HAP-1 (cell line): Measurements from ENCODE around the gene MYO1D.

Experiments
- DNase-seq, 2 experiments: peaks; one replicate each; pipeline ENCODE4 v3.0.0-alpha.2; 2016 to 2020; ENCODE audit warnings: low spot score in 2 of 2
- H3K27me3 ChIP-seq: fragments of 250-450 bp; sonication (Bioruptor Pico); 2 replicates; pipeline ENCODE4 v1.5.1; 2020; ENCODE audit warnings: low read depth, mild to moderate bottlenecking, moderate library complexity
- H3K36me3 ChIP-seq: fragments of 250-450 bp; sonication (Bioruptor Pico); replicated peaks from 2 replicates; pipeline ENCODE4 v1.5.1; 2020; ENCODE audit warnings: mild to moderate bottlenecking
- H3K4me1 ChIP-seq: fragments of 250-450 bp; sonication (Bioruptor Pico); 2 replicates; pipeline ENCODE4 v1.5.1; 2020; ENCODE audit warnings: mild to moderate bottlenecking
- H3K4me3 ChIP-seq: fragments of 250-450 bp; sonication (Bioruptor Pico); 2 replicates; pipeline ENCODE4 v1.5.1; 2020; ENCODE audit warnings: mild to moderate bottlenecking, moderate library complexity
- H3K9me3 ChIP-seq: fragments of 250-450 bp; sonication (Bioruptor Pico); 2 replicates; pipeline ENCODE4 v1.5.1; 2020; ENCODE audit warnings: mild to moderate bottlenecking, moderate library complexity
- in situ Hi-C: fragments of 300-500 bp; cut with MboI; formaldehyde crosslinking; loops from 3 replicates; pipeline ENCODE4 v1.14.3; 2020; ENCODE audit warnings: low sequenced_read_pairs, inconsistent platforms, mixed read lengths

Gene MYO1D

DNA sequence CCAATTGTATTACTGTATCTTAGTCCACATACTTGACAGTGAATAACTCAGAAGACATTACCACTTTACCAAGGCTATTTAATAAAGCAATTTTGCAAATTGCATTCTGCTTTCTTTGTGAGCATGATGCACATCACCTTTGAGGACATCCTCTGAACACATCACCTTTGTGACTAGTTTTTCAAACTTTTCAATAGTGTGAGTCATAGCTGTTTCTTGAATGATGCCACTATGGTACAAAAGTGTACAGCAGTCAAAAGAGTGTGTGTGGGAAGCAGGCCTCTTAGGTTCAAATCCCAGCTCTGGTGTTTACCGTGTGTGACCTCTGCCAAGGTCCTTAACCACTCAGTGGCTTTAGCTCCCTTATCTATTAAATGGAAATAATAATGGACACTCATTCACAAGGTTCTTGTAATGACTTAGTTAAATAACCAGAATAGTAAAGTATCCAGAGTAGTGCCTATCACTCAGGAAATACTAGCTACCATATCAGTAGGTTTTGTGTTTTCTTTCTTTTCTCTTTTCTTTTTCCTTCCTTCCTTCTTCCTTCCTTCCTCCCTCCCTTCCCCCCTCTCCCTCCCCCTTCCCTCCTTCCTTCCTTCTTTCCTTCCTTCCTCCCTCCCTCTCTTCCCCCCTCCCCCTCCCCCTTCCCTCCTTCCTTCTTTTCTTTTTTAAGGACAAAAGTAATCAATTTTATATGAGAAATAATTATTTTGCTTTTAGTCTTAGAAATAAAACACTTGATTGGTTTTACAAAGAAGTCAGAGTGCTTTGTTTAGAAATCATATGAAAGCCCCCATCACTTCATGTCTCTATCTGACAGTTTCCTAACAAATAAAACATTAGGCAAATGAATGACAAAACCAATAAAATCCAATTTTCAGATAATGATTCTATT, 178.9 kb downstream of the MYO1D start:
- in situ Hi-C loops, result no loop called here
- no peaks in the 10 kb centered on the region for H3K36me3 ChIP-seq
- no peak for DNase-seq
- no peak overlapping the region for H3K4me3 ChIP-seq
- H3K4me1 ChIP-seq, result no peaks in the 10 kb centered on the region
- no peaks in the 10 kb centered on the region for H3K27me3 ChIP-seq
- no peaks in the 10 kb centered on the region for H3K9me3 ChIP-seq

DNA sequence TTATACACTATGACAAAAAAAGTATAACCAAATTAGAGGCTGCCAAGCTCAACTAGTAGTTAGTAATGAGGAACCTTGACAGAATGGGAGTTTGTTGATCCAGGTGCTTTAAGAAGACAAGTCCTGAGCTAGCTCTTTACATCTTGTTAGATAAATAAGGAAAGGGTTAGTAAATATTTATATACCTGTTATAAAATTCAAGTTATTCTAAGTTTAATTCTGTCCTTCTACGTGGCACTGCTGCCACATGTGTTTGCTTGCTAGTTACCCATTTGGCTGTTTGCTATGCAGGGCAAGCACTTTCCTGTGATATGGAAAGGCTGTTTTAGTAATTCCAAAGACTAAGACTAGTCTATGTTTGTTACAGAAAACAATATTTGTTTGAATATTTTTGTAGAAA, 180.5 kb downstream of the MYO1D start:
- in situ Hi-C loops, result no loop called here
- Histone ChIP-seq H3K4me3 (no peak overlapping the region), H3K4me1 (no peaks in the 10 kb centered on the region), H3K27me3 (no peaks in the 10 kb centered on the region), H3K9me3 (no peaks in the 10 kb centered on the region), H3K36me3 (no peaks in the 10 kb centered on the region)
- no peak for DNase-seq

DNA sequence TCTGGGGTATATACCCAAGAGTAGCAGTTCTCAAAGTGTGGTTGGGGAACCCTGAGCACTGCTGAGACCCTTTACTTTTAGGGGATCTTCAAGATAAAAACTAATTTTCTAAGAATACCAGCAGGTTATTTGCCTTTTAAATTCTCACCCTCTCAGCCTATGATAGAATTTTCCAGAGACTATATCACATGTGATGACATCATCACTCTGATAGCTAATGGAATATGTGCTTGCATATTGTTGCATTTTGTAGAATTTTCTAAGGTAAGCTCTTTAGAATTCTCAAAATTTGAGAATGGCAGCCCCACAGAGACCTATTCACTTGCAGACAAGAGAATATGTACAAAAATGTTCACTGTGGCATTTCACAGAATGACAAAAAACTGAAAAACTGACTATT, 181.1 kb downstream of the MYO1D start:
- Histone ChIP-seq H3K36me3 (no peaks in the 10 kb centered on the region), H3K4me1 (no peaks in the 10 kb centered on the region), H3K27me3 (no peaks in the 10 kb centered on the region), H3K9me3 (no peaks in the 10 kb centered on the region), H3K4me3 (no peak overlapping the region)
- in situ Hi-C loops, result no loop called here
- DNase-seq, result no peak

DNA sequence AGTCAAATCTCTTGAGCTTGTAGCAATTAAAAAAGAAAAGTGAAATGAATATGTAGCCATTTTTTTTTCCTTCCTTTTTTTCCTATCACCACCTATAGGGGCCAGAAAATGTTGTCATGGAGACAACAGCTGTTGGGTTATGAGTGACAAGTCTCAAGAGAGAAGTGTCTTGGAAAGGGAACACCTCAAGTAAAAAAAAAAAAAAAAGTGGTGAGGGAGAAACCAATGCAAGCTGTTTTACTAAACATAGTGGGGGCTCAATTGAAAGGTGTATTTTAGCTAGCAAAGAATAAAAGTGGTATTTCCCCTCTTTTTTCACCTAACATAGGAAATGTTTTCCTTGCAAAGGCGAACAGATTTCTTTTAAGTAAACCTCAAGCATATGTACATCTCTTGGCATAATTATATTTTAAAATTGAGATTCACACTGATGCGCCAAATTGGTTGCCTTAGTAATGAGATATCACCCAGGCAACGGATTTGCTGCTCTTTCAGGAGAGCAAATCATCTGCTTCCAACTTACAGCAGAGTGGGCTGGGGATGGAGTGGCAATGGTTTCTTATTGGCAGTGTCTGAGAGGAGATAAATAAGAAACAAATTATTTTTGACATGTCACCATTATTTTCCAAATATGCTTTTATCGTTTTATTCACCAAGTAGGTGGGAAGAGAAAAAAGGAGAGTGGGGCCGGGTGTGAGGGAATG, 183.6 kb downstream of the MYO1D start:
- no peaks in the 10 kb centered on the region for H3K36me3 ChIP-seq
- no peaks in the 10 kb centered on the region for H3K4me1 ChIP-seq
- no peak overlapping the region for H3K4me3 ChIP-seq
- in situ Hi-C loops, result no loop called here
- no peak for DNase-seq
- H3K9me3 ChIP-seq, result no peaks in the 10 kb centered on the region
- H3K27me3 ChIP-seq, result no peaks in the 10 kb centered on the region

DNA sequence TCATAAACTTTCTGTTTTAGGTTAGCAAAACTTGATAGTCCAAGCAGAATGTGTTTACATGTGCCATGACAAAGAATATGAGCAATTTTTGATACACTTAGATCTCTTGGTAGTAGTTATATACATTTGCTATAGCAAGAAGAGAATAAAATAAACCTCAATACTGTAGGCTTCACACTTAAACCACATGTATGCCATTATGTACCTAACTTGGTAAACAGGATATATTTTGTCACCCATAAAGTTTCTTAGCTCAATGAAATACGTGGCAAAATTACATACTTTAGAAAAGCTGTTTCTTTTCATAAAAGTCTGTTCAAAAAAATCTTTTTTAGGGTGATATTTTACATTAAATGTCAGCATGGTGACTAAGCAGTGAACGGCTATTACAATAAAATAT, 184.7 kb downstream of the MYO1D start:
- no peak for DNase-seq
- in situ Hi-C loops, result no loop called here

DNA sequence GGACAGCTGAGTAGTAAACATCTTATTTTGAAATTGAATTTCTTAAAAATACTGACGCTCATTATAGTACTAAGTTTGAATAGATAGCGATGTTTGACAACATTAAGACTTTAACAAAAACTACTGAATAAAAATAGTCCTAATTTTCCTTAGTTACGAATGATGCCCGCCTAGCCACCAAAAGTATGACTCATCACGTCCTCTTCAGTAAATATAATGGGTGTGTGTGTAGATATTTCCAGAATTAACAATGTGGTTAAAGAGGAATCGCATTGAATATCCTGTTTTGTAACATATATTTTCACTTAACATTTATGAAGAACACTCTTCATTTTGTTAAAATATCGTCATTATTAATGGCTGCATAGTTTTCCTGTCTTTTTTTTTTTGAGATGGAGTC, 187.6 kb downstream of the MYO1D start:
- Histone ChIP-seq H3K4me3 (no peak overlapping the region), H3K4me1 (no peaks in the 10 kb centered on the region), H3K27me3 (no peaks in the 10 kb centered on the region), H3K36me3 (no peaks in the 10 kb centered on the region), H3K9me3 (no peaks in the 10 kb centered on the region)
- no peak for DNase-seq
- in situ Hi-C loops, result no loop called here

More for the DNA sequence above, 184.7 kb downstream of the MYO1D start:
- no peak overlapping the region for H3K4me3 ChIP-seq
- H3K27me3 ChIP-seq, result no peaks in the 10 kb centered on the region
- no peaks in the 10 kb centered on the region for H3K9me3 ChIP-seq
- no peaks in the 10 kb centered on the region for H3K4me1 ChIP-seq
- no peaks in the 10 kb centered on the region for H3K36me3 ChIP-seq

DNA sequence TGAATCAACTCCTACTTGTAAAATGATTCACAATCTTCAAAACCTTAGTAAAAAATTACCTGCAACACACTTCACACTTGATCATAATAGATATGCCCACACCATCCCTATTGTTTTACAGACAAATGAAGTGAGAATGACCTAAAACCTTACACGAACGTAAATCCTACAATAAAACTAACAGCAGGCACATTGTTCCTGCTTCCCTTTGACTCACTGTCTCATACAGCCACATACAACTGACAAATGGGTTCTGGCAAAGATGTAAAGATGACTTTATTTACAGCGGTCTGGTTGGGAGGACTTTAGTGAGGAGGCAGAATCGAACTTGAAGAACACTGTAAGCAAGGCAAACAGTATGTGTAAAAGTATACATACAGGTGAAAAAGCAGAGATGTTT, 188.7 kb downstream of the MYO1D start:
- no peaks in the 10 kb centered on the region for H3K36me3 ChIP-seq
- in situ Hi-C loops, result no loop called here
- H3K4me1 ChIP-seq, result no peaks in the 10 kb centered on the region
- no peaks in the 10 kb centered on the region for H3K27me3 ChIP-seq
- DNase-seq, result no peak
- H3K4me3 ChIP-seq, result no peak overlapping the region
- H3K9me3 ChIP-seq, result no peaks in the 10 kb centered on the region

DNA sequence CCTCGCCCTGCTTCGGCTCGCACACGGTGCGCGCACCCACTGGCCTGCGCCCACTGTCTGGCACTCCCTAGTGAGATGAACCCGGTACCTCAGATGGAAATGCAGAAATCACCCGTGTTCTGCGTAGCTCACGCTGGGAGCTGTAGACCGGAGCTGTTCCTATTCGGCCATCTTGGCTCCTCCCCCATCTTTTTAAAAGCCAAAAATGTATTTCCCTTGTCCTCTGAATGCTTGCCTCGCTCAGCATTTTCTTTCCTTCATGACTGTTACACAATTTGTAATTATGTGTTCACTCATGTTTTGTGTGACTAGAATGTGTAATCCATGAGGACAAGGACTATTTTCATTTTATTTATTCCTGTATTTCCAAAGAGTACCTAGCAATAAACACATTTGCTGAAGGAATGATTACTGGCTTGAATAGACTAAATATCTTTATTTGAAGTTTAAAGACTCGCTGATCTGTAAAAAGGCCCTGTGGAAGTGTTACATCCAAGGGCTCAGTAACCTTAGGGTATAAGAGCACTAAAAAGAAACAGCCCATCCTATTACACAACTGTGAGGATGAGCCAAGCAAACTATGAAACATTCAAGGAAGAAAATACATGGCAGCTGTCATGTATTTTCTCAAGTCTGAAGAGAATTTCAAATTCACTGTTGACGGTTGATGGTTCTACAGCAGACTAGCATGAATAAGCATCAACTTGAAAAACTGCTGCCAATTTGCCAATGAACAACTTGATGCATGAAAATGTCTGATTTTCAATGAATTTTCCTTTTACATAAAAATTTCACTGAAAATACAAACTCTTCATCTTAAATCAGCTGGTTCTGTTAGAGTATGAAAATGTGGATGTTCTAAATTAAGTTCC, 192.6 kb downstream of the MYO1D start:
- no peak for DNase-seq
- in situ Hi-C loops, result no loop called here
- H3K36me3 ChIP-seq, result no peaks in the 10 kb centered on the region
- no peaks in the 10 kb centered on the region for H3K4me1 ChIP-seq
- H3K27me3 ChIP-seq, result no peaks in the 10 kb centered on the region
- no peaks in the 10 kb centered on the region for H3K9me3 ChIP-seq
- no peak overlapping the region for H3K4me3 ChIP-seq

DNA sequence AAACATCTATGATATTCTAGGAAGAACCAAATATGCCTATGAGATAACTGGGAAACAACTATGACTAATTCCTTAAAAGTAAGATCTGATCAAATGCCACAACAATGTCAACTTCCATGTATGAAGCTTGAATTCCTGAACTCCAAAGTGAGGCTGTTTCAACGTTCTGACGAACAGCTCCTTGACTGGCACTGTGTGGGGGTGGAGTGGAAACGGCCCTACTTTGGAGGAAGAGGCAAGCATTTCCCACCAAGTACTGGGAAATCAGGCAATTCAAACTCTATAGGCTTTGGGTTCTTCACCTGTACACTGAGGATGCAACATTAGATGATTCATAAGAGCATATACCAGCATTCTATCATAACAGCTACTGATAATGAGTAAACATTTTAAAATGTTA, 203.0 kb downstream of the MYO1D start:
- peaks cover 3% of the 10 kb centered on the region; the same call in 1 of the 2 replicates for H3K27me3 ChIP-seq
- no peak for DNase-seq
- no peaks in the 10 kb centered on the region for H3K4me1 ChIP-seq
- no peaks in the 10 kb centered on the region for H3K36me3 ChIP-seq
- in situ Hi-C loops, result no loop called here
- no peaks in the 10 kb centered on the region for H3K9me3 ChIP-seq
- no peak overlapping the region for H3K4me3 ChIP-seq

DNA sequence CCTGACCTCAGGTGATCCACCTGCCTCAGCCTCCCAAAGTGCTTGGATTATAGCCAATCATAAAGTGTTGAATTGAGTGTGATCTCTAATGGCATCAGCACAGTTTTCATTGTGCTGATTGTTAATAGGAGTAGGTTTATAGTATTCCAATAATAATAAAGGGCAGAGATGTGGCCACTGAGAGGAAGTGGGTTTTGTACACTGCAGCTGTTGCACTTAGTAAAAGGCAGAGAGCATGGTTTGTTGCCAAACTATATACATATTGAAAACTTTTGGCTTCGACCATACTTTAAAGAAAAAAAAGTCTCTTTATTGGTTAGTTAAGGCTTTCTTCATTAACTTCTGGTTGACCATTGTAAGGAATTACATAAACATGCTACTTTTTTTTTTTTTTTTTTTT, 204.2 kb downstream of the MYO1D start:
- no peaks in the 10 kb centered on the region for H3K4me1 ChIP-seq
- H3K4me3 ChIP-seq, result no peak overlapping the region
- in situ Hi-C loops, result no loop called here
- H3K9me3 ChIP-seq, result no peaks in the 10 kb centered on the region
- no peaks in the 10 kb centered on the region for H3K36me3 ChIP-seq
- H3K27me3 ChIP-seq, result peaks cover 3% of the 10 kb centered on the region; the same call in 1 of the 2 replicates
- no peak for DNase-seq

DNA sequence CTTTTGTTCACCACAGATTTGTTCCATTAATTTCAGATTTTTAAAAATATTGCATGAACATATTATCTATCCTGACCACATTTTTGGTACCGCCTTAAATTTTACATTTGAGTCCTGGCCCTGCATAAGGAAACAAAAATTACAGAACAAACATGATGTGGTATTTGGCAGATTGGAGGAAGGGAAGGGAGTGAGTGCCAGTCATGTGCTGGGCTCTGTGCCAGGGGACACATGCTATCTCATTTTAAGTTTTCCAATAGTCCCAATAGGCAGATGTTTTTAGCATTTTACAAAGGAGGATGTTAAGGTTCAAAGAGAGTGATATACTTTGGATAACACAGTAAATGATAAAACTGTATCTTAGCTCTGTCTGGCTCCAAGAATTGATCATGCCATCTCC, 205.0 kb downstream of the MYO1D start:
- Histone ChIP-seq H3K36me3 (no peaks in the 10 kb centered on the region), H3K4me1 (no peaks in the 10 kb centered on the region), H3K4me3 (no peak overlapping the region), H3K27me3 (peaks cover 3% of the 10 kb centered on the region; the same call in 1 of the 2 replicates), H3K9me3 (no peaks in the 10 kb centered on the region)
- DNase-seq, result no peak
- in situ Hi-C loops, result no loop called here

DNA sequence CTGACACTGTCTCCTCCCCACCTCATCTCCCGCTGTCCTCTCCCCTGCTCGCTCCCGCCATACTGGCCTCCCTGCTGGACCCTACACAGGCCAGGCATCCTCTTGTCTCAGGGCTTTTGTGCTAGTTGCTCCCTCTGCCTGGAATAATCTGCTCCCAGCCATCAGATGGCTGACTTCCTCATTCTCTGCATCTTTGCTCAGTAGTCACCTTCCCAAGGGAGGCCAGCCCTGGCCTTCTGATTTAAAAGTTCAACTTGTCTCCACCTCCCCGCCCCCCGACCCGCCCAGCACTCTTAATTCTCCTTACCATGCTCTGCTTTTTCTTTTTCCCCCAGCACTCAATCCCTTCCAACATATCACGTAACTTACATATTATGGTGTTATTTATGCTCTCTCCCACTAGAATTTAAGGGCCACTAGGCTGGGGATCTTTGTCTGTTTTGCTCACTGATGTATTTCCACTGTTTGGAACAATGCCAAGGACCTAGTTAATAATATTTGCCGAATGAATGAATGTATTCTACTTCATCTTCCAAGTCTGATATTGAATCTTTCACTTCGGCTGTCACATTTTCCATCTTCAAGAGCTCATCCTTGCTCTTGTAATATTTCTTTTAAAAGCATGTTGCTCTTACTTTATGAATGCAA, 211.9 kb downstream of the MYO1D start:
- H3K4me3 ChIP-seq, result no peak overlapping the region
- in situ Hi-C loops, result no loop called here
- no peak for DNase-seq
- H3K4me1 ChIP-seq, result no peaks in the 10 kb centered on the region
- no peaks in the 10 kb centered on the region for H3K9me3 ChIP-seq
- H3K36me3 ChIP-seq, result no peaks in the 10 kb centered on the region
- H3K27me3 ChIP-seq, result no peaks in the 10 kb centered on the region

DNA sequence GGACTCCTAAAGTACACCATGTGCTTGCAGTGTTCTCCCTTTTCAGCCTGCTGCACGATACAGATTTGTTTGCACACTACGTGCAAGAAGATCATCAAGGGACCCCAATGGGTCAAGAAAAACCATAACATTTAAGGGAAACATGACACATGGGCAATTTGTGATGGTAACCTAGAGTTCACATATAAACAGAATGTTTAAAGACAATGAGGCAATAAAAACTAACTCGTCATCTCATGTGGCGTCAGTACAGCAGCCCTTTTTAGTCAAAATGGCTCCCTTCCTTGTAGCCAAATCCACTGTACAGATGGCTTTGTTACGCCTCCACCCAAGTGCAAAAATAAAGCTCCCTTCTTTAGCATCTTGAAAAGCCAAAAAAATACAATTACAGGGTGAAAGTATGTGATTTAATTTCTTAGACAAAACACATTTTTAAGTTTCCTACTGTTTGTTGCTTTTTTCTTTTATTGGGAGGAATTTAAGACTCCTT, 216.4 kb downstream of the MYO1D start:
- Histone ChIP-seq H3K27me3 (no peaks in the 10 kb centered on the region), H3K4me3 (no peak overlapping the region), H3K9me3 (no peaks in the 10 kb centered on the region), H3K4me1 (no peaks in the 10 kb centered on the region), H3K36me3 (no peaks in the 10 kb centered on the region)
- in situ Hi-C loops, result no loop called here
- no peak for DNase-seq
